IPS DF 19.7 (cell line): Measurements from ENCODE around the gene STPG1.
A peak's percentile ranks its signal among the peaks of the same experiment; 100 is the strongest.

ENCODE experiments used
- DNase-seq: peaks from one replicate; pipeline ENCODE4 v3.0.0-alpha.2; 2013; ENCODE audit warnings: low read depth, low spot score

Gene STPG1

GRCh38 chr1:24426744-24427544, 13.4 kb upstream of the STPG1 start:
- DNase-seq = no peak

DNA sequence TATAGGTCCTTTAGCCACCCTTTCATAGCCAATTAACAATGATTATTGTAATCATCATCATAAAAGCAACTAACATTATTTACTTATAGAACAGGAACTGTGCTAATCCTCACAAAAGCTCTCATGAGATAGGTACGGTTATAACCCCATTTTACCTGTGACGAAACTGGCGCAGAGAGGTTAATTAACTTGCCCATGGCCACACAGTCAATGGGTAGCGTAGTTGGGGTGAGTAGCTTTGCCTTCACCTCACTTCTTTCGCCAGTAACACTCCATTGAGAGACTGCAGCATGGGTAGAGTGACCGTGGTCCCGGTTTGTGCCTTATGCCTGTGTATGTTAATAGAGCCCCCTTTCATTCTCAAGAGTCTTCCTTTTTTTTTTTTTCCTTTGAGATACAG, 12.3 kb upstream of the STPG1 start:
- no peak for DNase-seq

DNA sequence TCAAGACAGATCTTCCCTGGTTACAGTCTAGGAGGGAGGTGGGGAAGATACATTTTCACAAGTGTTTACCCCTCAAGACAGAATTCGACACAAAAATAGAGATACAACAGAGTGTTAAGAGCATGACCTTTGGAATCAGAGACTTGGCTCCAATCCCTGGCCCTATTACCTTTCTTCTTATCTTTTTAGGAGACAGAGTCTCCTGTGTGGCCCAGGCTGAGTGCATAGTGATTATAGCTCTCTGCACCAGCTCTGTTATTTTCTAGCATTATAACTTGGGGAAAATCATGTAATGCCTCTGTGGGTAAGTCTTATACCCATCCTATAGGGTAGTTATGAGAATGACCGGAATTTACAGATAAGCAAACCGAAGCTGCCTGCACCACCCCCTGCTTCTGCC, 11.9 kb upstream of the STPG1 start:
- no peak for DNase-seq

GRCh38 chr1:24424990-24425389, 11.4 kb upstream of the STPG1 start:
- DNase-seq = no peak

GRCh38 chr1:24424207-24424606, 10.6 kb upstream of the STPG1 start:
- no peak for DNase-seq

- no peak for DNase-seq
Measured at GRCh38 chr1:24421502-24421901, 7.9 kb upstream of the STPG1 start.

- DNase-seq = no peak
Measured at GRCh38 chr1:24420547-24420946, 7.0 kb upstream of the STPG1 start.

DNA sequence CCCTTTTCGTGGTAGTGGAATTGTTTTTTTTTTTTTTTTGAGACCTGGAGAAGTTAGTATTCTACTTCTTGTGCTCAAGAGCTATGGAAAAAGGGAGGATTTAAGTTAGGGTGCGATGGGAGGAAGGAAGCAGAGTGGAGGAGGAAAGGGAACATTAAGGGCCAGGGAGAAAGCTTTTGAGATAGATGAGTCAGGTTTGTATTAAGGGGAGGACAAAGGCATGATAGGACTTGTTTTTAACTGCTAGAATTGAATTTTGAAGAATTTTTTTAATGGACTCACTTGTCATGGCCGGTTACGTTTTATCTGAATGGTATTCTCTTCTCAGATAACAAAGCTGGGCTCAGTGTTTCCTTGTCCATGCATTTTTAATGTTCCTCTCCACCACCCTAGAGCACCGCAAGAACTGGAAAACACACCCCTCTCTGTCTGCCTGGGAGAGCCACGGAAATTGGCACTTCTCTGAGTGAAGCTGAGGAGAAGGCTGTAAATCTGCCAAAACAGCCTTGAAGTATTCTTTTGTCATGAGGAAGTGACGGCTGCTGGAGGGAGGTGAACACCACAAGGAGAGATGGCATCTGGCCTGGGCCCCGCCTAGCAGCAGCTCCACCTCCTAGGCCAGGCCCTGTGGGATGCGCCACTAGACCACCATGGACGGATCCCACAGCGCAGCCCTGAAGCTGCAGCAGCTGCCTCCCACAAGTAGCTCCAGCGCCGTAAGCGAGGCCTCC, 5.5 kb upstream of the STPG1 start:
- no peak for DNase-seq

GRCh38 chr1:24417681-24418080, 4.1 kb upstream of the STPG1 start:
- no peak for DNase-seq

DNA sequence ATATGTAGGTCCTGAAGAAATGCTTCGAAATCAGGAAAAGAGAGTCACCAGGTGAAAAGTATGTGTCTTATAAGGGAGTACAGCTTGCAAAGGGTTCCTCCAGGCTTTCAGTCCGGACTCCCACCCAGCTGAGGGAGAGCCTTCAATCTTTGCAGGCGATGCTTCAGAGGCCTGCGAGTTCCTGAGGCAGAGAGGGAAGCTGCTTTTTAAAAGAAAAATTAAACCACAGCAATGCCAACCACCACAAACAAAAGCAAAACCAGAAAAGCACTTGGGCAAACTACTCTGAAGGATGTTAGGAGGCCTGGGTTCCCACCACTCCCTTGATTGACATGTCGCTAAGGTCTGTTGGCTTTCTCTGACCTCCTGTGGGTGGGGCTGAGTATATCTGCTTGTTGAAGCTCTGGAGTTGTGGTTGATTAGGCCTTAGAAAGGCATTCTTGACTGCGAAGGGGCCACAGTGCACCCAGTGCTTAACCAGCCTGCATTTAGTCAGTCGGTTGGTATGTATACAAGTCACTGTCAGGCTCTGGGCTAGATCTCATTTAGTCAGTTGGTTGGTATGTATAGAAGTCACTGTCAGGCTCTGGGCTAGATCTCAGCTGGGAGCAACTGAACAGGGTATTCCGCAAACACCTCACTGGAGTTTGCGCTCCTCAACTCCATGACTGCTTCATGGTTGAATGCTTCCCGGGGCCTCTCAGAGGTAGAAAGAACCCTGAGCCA, 3.2 kb upstream of the STPG1 start:
- DNase-seq = no peak

DNA sequence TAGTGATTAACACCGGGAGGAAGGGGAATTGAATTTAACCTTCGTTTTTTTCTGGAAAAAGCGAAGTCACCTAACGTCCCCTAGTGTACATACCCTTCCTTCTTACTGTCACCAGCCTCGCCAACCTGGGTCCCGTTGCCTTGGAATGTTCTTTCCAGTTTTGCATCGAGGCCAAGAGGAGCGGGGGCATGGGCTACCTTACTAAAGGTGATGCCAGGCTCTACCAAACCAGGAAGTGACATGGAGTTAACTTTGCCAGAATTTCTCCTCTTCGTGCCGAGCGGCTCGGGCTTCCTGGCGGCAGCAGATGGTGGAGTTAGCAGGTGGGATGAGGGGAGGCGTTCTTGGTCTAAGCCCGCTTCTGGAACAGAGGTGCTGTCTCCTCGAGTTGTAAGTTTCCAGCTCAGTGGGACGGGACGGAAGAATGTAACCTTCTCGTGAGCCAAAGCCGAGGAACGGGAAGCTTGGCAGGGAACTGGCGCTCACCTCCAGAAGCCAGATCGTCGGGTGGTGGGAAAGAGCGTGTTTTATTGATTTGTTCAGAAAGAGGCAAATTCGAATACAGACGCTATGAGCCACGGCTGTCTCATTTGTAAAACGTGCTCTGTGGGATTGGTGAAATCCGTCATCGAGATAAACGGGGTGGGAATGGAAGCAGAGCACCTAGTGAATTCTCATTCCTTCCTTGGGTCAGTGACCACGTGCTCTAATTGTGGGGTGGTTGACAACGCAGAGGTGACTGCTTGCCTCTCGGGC, 2.5 kb upstream of the STPG1 start:
- no peak for DNase-seq

- DNase-seq = peak; percentile 99
Measured at GRCh38 chr1:24415334-24415909, 1.8 kb upstream of the STPG1 start, which contains the start of gene NIPAL3. Gene NIPAL3 (plus strand): TSS chr1:24415802. CDS start chr1:24419548, 3,746 bp downstream.

- DNase-seq = no peak
Measured at GRCh38 chr1:24414775-24415333, 1.3 kb upstream of the STPG1 start.

- DNase-seq = no peak
Measured at GRCh38 chr1:24412408-24412807, 1.2 kb downstream of the STPG1 start.

- no peak for DNase-seq
Measured at GRCh38 chr1:24411963-24412362, 1.6 kb downstream of the STPG1 start.

DNA sequence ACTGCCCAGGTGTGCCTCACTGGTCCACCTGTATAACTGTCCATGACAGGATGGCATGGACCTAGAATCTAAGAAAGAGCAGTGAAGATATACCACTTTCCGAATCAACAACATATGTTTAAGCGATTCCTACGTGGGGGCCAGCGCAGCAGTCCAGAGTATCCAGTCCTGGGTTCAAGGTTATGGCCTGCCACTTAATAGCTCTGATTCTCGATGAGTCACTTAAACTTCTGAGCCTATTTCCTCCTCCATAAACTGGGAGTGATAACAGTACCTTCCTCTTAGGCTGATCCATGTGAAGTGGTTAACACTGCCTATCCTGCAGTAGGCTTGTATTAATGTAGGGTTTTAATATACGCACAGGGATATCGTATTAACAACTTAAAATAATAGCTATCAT, 2.8 kb downstream of the STPG1 start:
- DNase-seq = no peak

GRCh38 chr1:24409535-24409934, 4.0 kb downstream of the STPG1 start:
- no peak for DNase-seq

GRCh38 chr1:24406788-24407187, 6.8 kb downstream of the STPG1 start:
- no peak for DNase-seq

GRCh38 chr1:24403806-24404205, 9.8 kb downstream of the STPG1 start:
- DNase-seq = no peak

DNA sequence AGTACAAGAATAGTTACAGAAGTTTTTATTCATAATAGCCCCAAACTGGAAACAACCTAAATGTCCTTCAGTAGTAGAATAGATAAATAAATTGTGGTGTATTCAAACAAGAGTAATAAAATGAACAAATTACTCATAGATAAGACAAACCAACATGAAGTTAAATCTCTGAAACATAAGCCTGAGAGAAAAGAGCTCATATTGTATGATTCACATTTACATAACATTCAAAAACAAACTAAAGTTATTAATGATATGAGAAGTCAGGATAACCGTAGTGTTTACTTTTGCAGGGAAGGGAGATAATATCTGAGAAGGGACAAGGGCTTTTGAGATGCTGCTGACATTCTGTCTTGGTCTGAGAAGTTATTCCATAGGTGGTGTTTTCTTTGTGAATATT, 13.5 kb downstream of the STPG1 start:
- DNase-seq = no peak

DNA sequence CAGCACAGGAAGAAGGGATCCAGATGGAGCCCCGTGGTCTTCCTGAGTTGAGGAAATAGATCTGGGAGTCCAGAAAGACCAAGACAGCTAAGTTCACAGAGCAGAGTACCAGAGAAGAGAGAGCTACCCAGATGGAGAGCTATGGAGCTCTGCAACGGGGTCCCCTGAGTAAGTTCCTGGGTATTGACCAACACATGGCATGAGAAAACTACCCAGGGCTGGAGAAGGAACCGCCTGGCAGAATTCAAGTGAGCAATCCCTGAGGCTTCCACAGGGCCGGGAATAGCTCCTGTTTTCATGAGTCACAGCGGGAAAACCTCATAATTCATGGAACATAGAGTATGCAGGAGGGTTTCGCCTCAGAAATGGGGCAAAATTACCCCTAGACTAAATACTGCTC, 19.7 kb downstream of the STPG1 start:
- DNase-seq = no peak
